Esophagus squamous epithelium (tissue), 5 donors: ENCODE results near the gene XCR1. TPM values are rescaled to one million over a fixed set of nuclear protein-coding genes. Genes with fewer than 3 reads are reported as not detected.

Experiments
- DNase-seq: peaks from one replicate; lab custom pipeline; 2025; lab: John Stamatoyannopoulos, UW
- H3K27ac ChIP-seq, 4 donors: fragments of 200-600 bp; sonication (generic); one replicate each; pipeline ENCODE4 v1.5.1; 2016 to 2019; ENCODE audit warnings: mild to moderate bottlenecking in 1 of 4
- H3K27me3 ChIP-seq, 4 donors: fragments of 200-600 bp; sonication (generic); 1 replicate in 3 of 4; 2 replicates in 1 of 4; pipeline versions ENCODE4 v1.5.1 to v1.6.0; 2017 to 2021; ENCODE audit warnings: antibody characterized with exemption in 1 of 4
- H3K36me3 ChIP-seq, 3 donors: fragments of 200-600 bp; sonication (generic); one replicate each; pipeline ENCODE4 v1.5.1; 2016 to 2019
- H3K4me1 ChIP-seq, 3 donors: fragments of 200-600 bp; sonication (generic); one replicate each; pipeline ENCODE4 v1.5.1; 2017 to 2019
- H3K4me3 ChIP-seq, 4 donors: fragments of 200-600 bp; sonication (generic); 1 replicate in 3 of 4; 2 replicates in 1 of 4; pipeline ENCODE4 v1.5.1; 2016 to 2019; ENCODE audit warnings: mild to moderate bottlenecking in 2 of 4, moderate library complexity in 1 of 4
- H3K9me3 ChIP-seq, 3 donors: fragments of 200-600 bp; sonication (generic); one replicate each; pipeline ENCODE4 v1.5.1; 2016 to 2019
- POLR2A ChIP-seq, 4 donors: fragments of 450-650 bp; IDR thresholded peaks; one replicate each; pipeline ENCODE4 v1.6.1; 2017; ENCODE audit warnings: antibody characterized with exemption in 4 of 4, mild to moderate bottlenecking in 4 of 4, moderate library complexity in 3 of 4
- WGBS, 2 donors: methylation state at CpG; one replicate each; pipeline ENCODE4 v1.1.5; 2018; 5-methylcytosine and 5-hydroxymethylcytosine counted together
- intact Hi-C: fragments of 100-400 bp; cut with DNase I; formaldehyde crosslinking; loops from one replicate; pipeline ENCODE4 v1.15.0; 2022
- total RNA-seq, 4 donors: library from RNA; depleted of rRNA; stranded (reverse); fragments of >200 nt; gene quantifications; one replicate each; pipeline ENCODE4 v1.1.0, GENCODE V29; 2016
- TF ChIP-seq, protein P1 (sequence below), 6 experiments: fragments of 450-650 bp in 4 of 6; fragments of 200-600 bp in 2 of 6; sonication (generic) in 2 of 6; IDR thresholded peaks; one replicate each; pipeline ENCODE4 v1.5.1; 2016 to 2019; ENCODE audit warnings: antibody characterized with exemption in 6 of 6, mild to moderate bottlenecking in 4 of 6, moderate library complexity in 4 of 6
- donor health status: DM: yes; HTN: yes; CAD: no.

The XCR1 gene
- total RNA-seq, 4 donors from 2014 or later: 0.08 to 0.19 (median 0.12) TPM; not detected in 1

DNA sequence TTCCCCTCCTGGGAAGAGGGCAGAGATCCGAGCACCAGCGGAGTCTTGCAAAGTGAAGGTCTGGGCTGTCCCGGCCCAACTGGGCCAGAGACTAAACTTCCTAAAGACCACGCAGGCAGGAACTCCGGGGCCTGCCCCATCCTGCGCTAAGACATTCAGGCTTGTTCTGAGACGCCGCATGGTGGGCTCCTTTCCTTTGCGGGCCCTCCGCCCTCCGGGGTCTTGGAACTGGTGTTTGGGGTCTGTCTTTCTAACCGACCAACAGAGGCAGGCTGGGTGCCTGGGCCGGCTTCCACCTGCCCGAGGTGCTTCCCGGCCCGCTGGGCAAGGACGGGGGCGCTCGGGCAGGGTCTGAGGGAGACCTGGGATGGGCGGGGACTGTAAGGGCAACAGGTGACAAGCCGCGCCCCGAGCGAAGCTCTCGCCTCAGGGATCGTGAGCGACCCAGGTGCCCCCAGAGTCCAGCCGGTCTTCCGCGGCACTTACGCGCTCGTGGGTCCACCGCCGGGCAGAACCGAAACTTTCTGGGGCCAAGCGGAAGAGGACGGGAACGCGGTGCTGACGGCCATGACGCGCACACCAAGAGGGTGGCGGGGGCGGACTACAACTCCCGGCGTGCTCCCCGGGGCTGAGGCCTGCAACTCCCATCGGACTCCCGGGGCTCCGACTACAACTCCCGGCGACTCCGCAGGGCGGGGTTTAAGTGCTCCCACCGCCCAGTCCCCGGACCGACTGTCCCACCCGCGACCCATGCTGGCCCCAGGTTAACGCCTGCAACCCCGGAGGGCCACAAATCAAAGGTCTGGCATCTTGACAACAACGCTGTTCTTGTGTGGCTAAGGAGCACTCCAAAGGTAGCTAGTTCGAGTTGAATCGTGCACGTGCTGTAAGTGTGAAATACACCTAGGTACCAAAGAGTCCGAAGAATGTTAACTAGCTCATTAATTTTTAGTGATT, 31.8 kb downstream of the XCR1 start, which contains the start of gene FYCO1:
FYCO1 (minus strand) TSS at position 589 of the 957 bp plus-strand sequence. CDS start 10,914 bp downstream, outside the sequence.
- intact Hi-C loops: no loop called here
- Histone ChIP-seq H3K4me3 (peak within 1 kb of the TSS; percentile 70 to 98 (median 81)), H3K9me3 (no peaks in the 10 kb centered on the region), H3K27ac (peak within 1 kb of the TSS; percentile 90 to 97 (median 94)), H3K4me1 (peaks cover 22 to 55% (median 36%) of the 10 kb centered on the region in 3 donors), H3K27me3 (no peaks in the 10 kb centered on the region), H3K36me3 (no peaks in the 10 kb centered on the region)
- TF ChIP-seq POLR2A (IDR thresholded peaks at IDR 0.05): peak in 2 of 4 donors; percentile 76 to 88
- TF ChIP-seq, protein P1, sequence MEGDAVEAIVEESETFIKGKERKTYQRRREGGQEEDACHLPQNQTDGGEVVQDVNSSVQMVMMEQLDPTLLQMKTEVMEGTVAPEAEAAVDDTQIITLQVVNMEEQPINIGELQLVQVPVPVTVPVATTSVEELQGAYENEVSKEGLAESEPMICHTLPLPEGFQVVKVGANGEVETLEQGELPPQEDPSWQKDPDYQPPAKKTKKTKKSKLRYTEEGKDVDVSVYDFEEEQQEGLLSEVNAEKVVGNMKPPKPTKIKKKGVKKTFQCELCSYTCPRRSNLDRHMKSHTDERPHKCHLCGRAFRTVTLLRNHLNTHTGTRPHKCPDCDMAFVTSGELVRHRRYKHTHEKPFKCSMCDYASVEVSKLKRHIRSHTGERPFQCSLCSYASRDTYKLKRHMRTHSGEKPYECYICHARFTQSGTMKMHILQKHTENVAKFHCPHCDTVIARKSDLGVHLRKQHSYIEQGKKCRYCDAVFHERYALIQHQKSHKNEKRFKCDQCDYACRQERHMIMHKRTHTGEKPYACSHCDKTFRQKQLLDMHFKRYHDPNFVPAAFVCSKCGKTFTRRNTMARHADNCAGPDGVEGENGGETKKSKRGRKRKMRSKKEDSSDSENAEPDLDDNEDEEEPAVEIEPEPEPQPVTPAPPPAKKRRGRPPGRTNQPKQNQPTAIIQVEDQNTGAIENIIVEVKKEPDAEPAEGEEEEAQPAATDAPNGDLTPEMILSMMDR (IDR thresholded peaks at IDR 0.05): peak in 1 of 6 experiments; percentile 12
- DNase-seq: peak; percentile 59
- WGBS, 2 donors: 3 to 8% methylated on average over 14 to 28 of the region's 67 CpGs

DNA sequence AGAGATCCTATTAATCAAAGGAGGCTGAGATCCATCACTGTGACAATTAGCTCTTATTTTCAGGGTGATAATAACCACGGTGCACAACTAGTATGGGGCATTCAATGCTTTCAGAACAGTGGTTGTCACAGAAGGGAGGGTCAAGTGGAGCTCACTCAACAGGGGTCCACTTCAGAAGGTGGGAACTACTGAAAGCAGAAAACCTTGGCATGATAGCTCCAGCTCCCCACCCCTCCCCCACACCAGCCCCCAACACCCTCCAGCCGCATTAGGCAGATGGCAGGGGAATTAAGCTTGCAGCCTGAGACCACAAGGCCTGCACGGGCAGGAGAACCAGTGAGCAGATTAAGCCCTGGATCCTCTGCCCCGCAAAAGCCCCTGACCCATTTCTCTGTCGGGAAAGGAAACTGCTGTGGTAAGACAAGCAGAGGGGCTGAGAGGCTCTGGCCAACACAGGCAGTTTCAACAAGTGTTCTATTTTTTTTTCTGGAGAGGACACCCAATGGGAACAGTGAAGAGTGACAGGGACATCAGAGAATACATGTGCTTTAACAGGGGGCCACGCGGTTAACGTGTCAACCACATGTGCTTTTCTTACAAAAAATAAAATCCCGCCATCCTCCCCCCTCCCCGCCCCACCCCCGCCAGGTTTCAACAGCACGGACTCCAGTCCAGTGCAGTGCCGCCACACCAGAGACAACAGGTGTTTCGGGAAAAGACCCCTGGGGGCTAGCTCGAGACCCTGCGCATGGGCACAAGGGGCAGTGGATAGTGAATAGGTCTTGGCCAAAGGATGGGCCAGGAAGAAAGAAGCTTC, 32.7 kb downstream of the XCR1 start:
- intact Hi-C loops: no loop called here
- WGBS, 2 donors: 7 to 11% methylated on average over 9 to 11 of the region's 16 CpGs
- Histone ChIP-seq H3K4me1 (peaks cover 25 to 64% (median 42%) of the 10 kb centered on the region in 3 donors), H3K27me3 (no peaks in the 10 kb centered on the region), H3K27ac (peak overlapping the region; percentile 90 to 97 (median 94)), H3K9me3 (no peaks in the 10 kb centered on the region), H3K4me3 (peak overlapping the region; percentile 70 to 98 (median 81)), H3K36me3 (no peaks in the 10 kb centered on the region)
- no peak for DNase-seq
- TF ChIP-seq, protein P1 (IDR thresholded peaks at IDR 0.05): no peak

DNA sequence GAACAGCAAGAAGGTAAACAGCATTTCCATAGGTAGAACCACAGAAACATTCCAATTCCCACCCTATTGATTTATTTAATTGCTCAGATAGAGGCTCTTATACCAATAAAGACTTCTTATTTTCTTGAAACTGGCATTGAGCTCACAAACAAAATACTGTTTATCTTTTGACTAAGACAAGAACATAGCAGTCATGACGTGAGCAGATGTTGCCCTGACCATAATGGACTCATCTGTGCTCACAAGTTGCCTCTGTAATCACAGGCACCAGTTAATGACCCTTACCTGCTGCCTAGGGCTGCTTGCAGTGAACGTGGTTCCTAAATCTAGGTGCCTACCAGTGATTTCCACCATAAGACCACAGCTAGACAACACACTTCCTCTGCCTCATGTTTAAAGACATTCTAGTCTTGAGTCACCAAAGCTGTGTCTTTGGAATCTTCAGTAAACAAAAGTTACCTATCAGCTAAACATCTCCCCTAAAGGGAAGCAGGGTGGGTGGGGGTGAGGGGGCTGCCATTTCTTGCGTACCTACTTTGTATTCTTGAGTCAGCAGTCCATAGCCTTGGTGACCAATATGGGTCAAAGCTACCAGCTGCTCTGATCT, 33.8 kb downstream of the XCR1 start:
- WGBS, 2 donors: 77 to 81% methylated on average over 3 of the region's 3 CpGs
- no peak overlapping the region for H3K4me3 ChIP-seq
- H3K36me3 ChIP-seq: no peaks in the 10 kb centered on the region
- H3K27ac ChIP-seq: peak overlapping the region; percentile 8 to 93 (median 82)
- no peak for DNase-seq
- intact Hi-C loops: no loop called here
- no peaks in the 10 kb centered on the region for H3K9me3 ChIP-seq
- peaks cover 33 to 75% (median 53%) of the 10 kb centered on the region in 3 donors for H3K4me1 ChIP-seq
- TF ChIP-seq POLR2A (IDR thresholded peaks at IDR 0.05): no peak
- no peaks in the 10 kb centered on the region for H3K27me3 ChIP-seq

DNA sequence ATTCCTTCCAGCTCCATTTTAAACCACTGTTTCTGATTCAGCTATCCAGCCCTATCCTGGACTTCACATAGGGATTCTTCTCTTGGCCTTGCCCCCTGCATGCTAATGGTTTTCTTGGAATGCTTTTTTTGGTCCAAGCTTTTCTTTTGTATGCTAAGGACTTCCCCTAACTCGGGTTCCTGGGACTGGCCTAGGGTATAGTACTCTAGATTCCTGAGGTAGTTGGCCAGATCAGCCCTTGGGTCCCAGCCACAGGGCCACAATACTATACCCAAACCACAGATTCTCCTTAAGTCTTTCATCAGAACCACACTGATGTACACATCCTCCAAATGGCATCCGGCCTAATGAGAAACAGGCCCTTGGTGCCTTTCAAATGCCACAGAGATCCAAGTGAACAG, 34.5 kb downstream of the XCR1 start:
- intact Hi-C loops: no loop called here
- TF ChIP-seq, protein P1 (IDR thresholded peaks at IDR 0.05): no peak
- no peak for TF ChIP-seq POLR2A (IDR thresholded peaks at IDR 0.05)
- Histone ChIP-seq H3K9me3 (no peaks in the 10 kb centered on the region), H3K27ac (peak overlapping the region; percentile 8 to 93 (median 82)), H3K27me3 (no peaks in the 10 kb centered on the region), H3K4me3 (no peak overlapping the region), H3K4me1 (peaks cover 40 to 82% (median 60%) of the 10 kb centered on the region in 3 donors), H3K36me3 (no peaks in the 10 kb centered on the region)
- WGBS, 2 donors: 50 to 55% methylated on average over 2 of the region's 2 CpGs
- DNase-seq: no peak

DNA sequence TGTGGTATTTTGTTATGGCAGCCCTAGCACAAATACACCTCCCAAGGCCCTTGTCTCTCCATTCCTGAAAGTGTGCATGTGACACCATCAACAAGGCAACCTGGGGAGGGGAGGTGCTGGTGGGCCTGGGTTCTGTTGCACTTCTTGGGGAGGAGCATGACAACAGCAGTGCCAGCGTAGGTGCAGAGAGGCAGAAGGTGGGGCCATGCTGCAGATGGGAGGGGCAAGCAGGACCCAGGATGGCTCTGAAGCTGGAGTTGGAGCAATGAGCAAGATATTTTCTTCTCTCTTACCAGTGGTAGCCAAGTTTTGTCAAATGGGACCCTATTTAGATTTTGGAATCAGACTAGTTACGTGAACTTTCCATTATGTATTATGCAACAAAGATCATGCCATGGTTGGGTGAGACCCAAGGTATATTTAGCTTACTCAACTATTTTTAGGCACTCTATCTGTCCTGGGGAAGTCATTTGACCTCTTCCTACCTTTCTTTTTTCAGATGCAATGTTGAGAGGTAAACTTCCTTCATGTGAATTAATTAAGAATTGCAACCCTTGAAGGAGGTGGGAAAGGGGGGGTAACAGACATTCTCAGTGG, 35.1 kb downstream of the XCR1 start:
- intact Hi-C loops: no loop called here

More for the DNA sequence above, 35.1 kb downstream of the XCR1 start:
- H3K4me3 ChIP-seq: no peak overlapping the region
- TF ChIP-seq POLR2A (IDR thresholded peaks at IDR 0.05): no peak
- TF ChIP-seq, protein P1 (IDR thresholded peaks at IDR 0.05): no peak
- no peaks in the 10 kb centered on the region for H3K27me3 ChIP-seq
- no peak for DNase-seq
- H3K9me3 ChIP-seq: no peaks in the 10 kb centered on the region
- H3K4me1 ChIP-seq: peaks cover 45 to 88% (median 66%) of the 10 kb centered on the region in 3 donors
- H3K27ac ChIP-seq: peak overlapping the region; percentile 7 to 93 (median 82)
- no peaks in the 10 kb centered on the region for H3K36me3 ChIP-seq
- WGBS, 2 donors: 60 to 76% methylated on average over 2 of the region's 2 CpGs
